Cardiac fibroblast (primary cell): Measurements from ENCODE around the gene SLMAP.
A peak's percentile ranks its signal among the peaks of the same experiment; 100 is the strongest.

Experiments
- DNase-seq, 2 donors: peaks; one replicate each; pipeline versions ENCODE4 v3.0.0 to v3.0.0-alpha.2; 2010; ENCODE audit warnings: low read depth in 2 of 2
- H3K4me3 ChIP-seq, 2 donors: replicated peaks in 1 of 2; 1 replicate in 1 of 2; 2 replicates in 1 of 2; pipeline ENCODE4 v1.5.1; 2011; ENCODE audit warnings: low read depth in 2 of 2, low read length in 2 of 2, mild to moderate bottlenecking in 2 of 2, moderate library complexity in 1 of 2
- TF ChIP-seq, protein P1 (sequence below): IDR thresholded peaks from one replicate; pipeline ENCODE4 v1.5.1; 2011; ENCODE audit warnings: low read depth, mild to moderate bottlenecking, low read length, inconsistent platforms

The SLMAP gene

DNA sequence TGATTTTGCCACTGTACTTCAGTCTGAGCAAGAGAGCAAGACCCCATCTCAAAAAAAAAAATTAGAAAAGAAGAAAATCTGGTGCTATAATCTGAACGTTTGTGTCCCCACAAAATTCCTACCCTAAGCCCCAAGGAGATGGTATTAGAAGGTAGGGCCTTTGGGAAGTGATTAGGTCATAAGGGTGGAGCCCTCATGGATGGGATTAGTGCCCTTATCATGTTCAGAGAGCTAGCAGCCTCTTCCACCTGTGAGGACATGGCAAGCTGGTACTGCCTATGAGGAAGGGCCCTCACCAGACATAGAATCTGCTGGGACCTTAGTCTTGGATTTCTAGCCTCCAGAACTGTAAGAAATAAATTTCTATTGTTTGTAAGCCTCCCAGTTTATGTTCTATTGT is 201.7 kb downstream of the SLMAP start:
- H3K4me3 ChIP-seq = no peak overlapping the region
- TF ChIP-seq, protein P1, sequence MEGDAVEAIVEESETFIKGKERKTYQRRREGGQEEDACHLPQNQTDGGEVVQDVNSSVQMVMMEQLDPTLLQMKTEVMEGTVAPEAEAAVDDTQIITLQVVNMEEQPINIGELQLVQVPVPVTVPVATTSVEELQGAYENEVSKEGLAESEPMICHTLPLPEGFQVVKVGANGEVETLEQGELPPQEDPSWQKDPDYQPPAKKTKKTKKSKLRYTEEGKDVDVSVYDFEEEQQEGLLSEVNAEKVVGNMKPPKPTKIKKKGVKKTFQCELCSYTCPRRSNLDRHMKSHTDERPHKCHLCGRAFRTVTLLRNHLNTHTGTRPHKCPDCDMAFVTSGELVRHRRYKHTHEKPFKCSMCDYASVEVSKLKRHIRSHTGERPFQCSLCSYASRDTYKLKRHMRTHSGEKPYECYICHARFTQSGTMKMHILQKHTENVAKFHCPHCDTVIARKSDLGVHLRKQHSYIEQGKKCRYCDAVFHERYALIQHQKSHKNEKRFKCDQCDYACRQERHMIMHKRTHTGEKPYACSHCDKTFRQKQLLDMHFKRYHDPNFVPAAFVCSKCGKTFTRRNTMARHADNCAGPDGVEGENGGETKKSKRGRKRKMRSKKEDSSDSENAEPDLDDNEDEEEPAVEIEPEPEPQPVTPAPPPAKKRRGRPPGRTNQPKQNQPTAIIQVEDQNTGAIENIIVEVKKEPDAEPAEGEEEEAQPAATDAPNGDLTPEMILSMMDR = no peak
- DNase-seq = no peak

DNA sequence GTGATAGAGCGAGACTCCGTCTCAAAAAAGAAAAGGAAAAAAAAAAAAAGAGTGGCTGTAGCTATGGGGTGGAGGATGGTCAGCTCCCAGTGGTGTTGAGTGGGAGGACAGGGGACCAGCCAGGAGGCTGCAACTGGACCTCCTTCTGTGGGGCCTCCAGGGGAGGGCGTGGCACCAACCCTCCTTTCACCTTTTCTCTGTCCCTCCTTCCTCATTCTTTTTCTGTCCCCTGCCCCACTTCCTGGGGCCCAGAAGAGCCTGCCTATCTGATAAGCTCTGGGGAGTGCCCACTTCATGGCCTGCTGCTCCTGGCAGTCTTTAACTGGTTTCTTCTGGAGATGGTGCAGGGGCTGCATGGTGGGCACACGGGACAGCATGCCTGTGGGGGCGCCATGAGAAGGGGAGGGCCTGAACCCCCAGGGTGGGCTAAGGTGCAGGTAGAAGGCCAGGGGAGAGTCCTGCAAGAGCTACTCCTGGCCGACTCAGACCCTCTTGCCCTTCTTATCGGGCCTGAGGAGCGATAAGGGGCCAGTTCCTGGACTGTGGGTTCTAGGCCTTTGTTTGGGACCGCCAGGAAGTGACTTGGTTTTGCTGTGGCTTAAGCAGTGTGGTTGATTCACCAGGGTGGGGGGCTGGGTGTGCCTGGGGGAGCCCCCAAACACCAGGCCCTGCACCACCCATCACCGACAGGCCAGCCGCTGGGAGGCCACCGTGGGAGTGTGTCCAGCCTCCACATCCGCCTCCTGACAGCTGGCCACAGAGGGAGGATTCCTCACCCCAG is 202.7 kb downstream of the SLMAP start:
- TF ChIP-seq, protein P1 = no peak
- DNase-seq = peak; percentile 41 to 61

DNA sequence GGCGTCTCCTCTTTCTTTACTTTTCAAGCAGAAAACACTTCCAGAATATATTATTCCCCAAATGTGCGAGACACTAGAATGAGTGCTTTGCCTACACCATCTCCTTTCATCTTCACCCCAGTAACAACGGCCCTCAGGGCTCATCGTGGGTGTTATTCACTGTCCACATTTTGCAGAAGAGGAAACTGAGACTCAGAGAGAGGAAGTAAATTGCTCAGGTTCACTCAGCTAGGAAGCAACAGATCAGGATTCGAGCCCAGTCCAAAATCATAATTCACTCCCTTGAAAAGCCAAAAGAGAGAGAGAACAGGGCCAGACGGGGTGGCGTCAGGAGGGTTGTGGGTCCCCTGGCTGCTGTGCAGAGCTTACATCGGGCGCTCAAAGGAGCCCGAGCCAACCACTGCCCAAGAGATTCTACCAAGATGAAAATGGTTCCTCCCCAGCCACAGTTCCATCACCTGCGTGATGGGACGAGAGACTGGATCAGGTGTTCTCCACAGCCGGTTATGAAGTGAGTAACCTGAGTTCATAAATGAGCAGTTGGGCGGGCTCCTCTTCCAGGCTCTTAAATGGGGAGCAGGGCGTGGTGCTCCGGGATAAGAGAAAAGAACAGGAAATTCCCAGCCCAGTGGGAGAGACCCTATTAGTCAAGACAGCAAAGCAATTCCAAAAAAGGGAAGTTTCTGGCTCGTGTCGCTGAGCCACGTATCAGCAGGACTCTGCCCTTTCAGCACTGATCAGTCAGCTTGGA is 203.5 kb downstream of the SLMAP start:
- DNase-seq = peak; percentile 54 to 72
- H3K4me3 ChIP-seq = peak overlapping the region in 1 of 2 donors; percentile 18
- TF ChIP-seq, protein P1 = no peak

More for the DNA sequence above, 202.7 kb downstream of the SLMAP start:
- H3K4me3 ChIP-seq = no peak overlapping the region

DNA sequence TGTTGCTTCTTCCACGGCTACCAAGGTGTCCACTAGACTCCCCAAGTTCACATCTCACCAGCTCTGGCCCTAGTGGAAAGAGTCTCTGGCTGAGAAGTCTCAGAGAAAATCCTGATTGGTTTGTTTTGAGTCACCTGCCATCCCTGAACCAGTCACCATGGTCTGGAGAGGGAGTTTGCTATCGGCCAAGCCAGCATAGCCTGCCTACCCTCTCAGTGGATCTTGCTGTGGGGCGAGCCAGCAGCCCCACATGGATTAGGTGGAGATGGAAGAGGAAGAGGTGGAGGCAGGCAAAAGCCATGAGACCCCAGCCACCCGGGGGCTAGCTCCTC is 204.0 kb downstream of the SLMAP start:
- TF ChIP-seq, protein P1 = no peak
- no peak overlapping the region for H3K4me3 ChIP-seq
- no peak for DNase-seq

DNA sequence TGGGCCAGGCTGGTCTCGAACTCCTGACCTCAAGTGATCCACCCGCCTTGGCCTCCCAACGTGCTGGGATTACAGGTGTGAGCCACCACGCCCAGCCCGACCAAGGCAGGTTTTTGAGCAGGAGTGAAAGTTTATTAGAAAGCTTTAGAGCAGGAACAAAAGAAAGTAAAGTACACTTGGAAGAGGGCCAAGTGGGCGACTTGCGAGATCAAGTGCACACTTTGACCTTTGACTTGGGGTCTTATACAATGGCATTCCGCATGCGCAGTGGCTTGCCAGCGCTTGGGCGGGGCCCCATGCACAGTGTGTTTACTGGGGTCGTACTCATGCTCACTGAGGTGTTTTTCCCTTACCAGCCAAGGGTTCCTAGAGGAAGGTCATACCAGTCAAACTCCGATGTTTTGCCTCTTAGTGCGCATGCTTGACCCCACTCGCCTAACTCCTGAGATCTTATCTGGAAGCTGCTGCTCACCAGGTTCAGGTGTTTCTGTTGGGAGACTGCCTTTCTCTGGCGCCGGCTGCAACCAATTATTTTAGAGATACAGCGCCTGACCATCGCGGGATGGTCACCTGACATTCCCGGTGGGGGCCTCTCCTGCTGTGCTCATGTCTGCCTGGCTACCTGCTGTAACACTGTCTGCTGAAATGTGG is 205.2 kb downstream of the SLMAP start:
- TF ChIP-seq, protein P1 = no peak

DNA sequence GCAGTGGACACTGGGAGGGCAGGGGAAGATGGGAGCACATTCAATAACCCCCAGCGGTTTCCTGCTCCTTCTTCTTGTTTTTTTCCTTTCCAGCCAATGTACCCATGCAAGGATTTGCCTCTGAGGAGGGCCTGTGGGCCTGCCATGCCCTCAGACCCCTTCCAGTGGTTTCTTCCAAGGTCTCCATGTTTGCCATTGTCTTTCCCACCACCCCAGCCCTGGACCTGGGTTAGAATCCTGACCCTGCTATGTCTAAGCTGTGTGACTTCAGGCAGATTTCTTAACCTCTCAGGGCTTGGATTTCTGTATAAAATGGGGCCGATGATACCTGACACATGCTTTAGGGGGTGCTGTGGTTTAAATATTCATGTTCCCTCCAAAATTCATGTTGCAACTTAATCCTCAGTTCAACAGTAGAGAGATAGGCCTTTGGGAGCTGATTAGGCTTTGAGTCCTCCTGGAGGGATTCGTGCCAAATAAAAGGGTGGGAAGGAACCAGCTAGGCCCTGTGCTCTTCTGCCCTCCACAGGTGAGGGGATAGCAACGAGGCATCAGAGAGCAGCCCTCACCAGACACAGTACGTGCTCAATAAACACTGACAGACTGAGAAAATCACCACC is 205.8 kb downstream of the SLMAP start:
- DNase-seq = peak; percentile 60 to 77
- H3K4me3 ChIP-seq = no peak overlapping the region
- TF ChIP-seq, protein P1 = peak; percentile 54

More for the DNA sequence above, 205.2 kb downstream of the SLMAP start:
- no peak overlapping the region for H3K4me3 ChIP-seq
- DNase-seq = no peak
